Osteoblast (primary cell): ENCODE results near the gene PKP2. TPM values are rescaled to one million over a fixed set of nuclear protein-coding genes. Genes with fewer than 3 reads are reported as not detected.
"Not testable (repeated sequence)": the region's sequence is repeated elsewhere in the genome, so short reads cannot be mapped to it uniquely, and the experiment has no call there.

Experiments used
- DNase-seq: peaks from one replicate; pipeline ENCODE4 v3.0.0; 2011; ENCODE audit warnings: low spot score, mixed read lengths; ENCODE audit not compliant: insufficient read length; ENCODE audit errors: missing footprints
- H2AFZ ChIP-seq: 2 replicates; pipeline ENCODE4 v1.6.0; 2011; ENCODE audit warnings: mild to moderate bottlenecking, low read length
- H3K27ac ChIP-seq: 2 replicates; pipeline ENCODE4 v1.5.1; 2011; ENCODE audit warnings: mild to moderate bottlenecking, low read depth, low read length, moderate library complexity
- H3K27me3 ChIP-seq: 2 replicates; pipeline ENCODE4 v1.6.0; 2012; ENCODE audit warnings: mild to moderate bottlenecking, control low read depth, inconsistent platforms, low read length, moderate library complexity; ENCODE audit not compliant: insufficient read depth
- H3K36me3 ChIP-seq: 2 replicates; pipeline ENCODE4 v1.5.1; 2011; ENCODE audit warnings: mild to moderate bottlenecking, low read length, control low read depth, moderate library complexity; ENCODE audit not compliant: insufficient read depth
- H3K4me1 ChIP-seq: 2 replicates; pipeline ENCODE4 v1.5.1; 2011; ENCODE audit warnings: mild to moderate bottlenecking, low read length, control low read depth, moderate library complexity; ENCODE audit not compliant: insufficient read depth
- H3K4me2 ChIP-seq: 2 replicates; pipeline ENCODE4 v1.6.0; 2011; ENCODE audit warnings: mild to moderate bottlenecking, low read length; ENCODE audit not compliant: insufficient read depth
- H3K4me3 ChIP-seq: fragments of 200-600 bp; sonication (generic); 3 replicates; pipeline ENCODE4 v1.5.1; 2012; ENCODE audit warnings: mild to moderate bottlenecking, low read length, inconsistent platforms; ENCODE audit not compliant: insufficient read depth
- H3K79me2 ChIP-seq: 2 replicates; pipeline ENCODE4 v1.6.0; 2012; ENCODE audit warnings: mild to moderate bottlenecking, low read length, control low read depth, inconsistent platforms; ENCODE audit not compliant: insufficient read depth
- H3K9me3 ChIP-seq: 2 replicates; pipeline ENCODE4 v1.5.1; 2011; ENCODE audit warnings: low read depth, low read length, control low read depth
- H4K20me1 ChIP-seq: 2 replicates; pipeline ENCODE4 v1.6.0; 2012; ENCODE audit warnings: mild to moderate bottlenecking, low read length, control low read depth; ENCODE audit not compliant: insufficient read depth
- CTCF ChIP-seq: IDR thresholded peaks from 2 replicates; pipeline ENCODE4 v1.5.1; 2011; ENCODE audit warnings: mild to moderate bottlenecking, low read depth, low read length, moderate library complexity; ENCODE audit errors: extremely low read depth
- total RNA-seq: library from RNA; depleted of rRNA; stranded (reverse); fragments of >200 nt; gene quantifications from 2 replicates; pipeline ENCODE4 v1.2.3, GENCODE V29; 2012

PKP2 gene
- total RNA-seq, 1 donor = under 0.01 TPM

DNA sequence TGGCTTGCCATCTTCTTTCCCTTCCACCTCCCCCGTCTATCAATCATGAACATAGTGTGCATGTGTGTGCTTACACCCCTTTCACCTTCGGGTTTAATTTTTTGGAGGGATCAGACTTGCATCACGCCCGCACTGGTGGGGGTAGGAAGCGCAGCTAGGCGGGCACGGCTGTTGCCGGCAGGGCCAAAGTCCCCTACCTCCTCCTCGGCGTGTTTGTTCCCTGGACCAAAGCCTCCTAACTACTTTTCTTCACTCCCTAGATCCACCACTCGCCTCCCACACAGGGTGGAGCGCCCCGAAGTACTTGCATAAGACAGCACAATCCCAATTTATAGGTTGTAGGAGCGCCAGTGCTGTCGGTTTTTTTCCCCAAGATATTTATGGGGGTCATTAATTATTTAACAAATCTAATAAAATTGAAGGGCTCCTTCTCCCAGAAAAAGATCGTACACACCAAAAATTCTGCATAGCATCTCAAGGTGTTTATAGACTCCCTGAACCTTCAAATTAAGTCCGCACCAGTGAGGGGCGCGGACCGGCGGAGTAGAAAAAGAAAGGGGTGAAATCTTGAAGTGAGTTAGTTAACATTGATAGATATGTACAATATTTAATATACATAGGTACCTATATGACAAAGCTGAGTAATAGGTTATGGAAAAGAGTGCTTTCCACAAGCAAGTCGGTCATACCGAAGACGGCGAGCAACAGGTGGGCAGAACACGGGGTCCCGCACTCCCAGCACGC is 717 bp downstream of the PKP2 start:
- Histone ChIP-seq H3K4me1 (no peaks in the 10 kb centered on the region), H3K4me3 (no peak overlapping the region), H3K79me2 (no peaks in the 10 kb centered on the region), H4K20me1 (no peaks in the 10 kb centered on the region), H3K4me2 (no peak overlapping the region), H2AFZ (no peak overlapping the region), H3K9me3 (no peaks in the 10 kb centered on the region), H3K27me3 (peaks cover 11% of the 10 kb centered on the region), H3K27ac (no peak overlapping the region), H3K36me3 (no peaks in the 10 kb centered on the region)
- no peak for TF ChIP-seq CTCF
- DNase-seq = peak; percentile 73

DNA sequence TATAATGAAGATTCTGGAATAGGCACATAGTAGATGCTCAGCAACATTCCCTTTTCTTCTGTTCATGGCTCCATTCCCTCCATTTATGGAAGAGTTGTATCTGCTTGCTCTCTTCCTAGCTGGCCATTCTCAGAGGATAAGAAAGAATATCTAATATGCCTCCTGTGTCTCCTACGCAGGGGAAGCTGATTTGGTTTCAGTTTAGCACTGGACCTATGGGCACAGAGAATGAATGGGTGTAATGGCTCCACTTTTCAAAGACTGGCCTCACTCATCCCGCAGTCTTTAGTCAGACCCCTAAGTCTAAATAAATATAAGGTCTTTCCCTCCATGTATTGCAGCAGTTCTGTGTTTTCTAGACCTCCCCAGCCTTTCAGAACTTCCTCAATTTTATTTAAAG is 2.0 kb downstream of the PKP2 start:
- H3K4me1 ChIP-seq = no peaks in the 10 kb centered on the region
- H2AFZ ChIP-seq = no peak overlapping the region
- no peaks in the 10 kb centered on the region for H3K79me2 ChIP-seq
- no peak for DNase-seq
- no peak for TF ChIP-seq CTCF
- H3K36me3 ChIP-seq = no peaks in the 10 kb centered on the region
- H4K20me1 ChIP-seq = no peaks in the 10 kb centered on the region
- H3K27ac ChIP-seq = no peak overlapping the region
- no peaks in the 10 kb centered on the region for H3K9me3 ChIP-seq
- H3K4me3 ChIP-seq = no peak overlapping the region
- H3K4me2 ChIP-seq = no peak overlapping the region
- peaks cover 11% of the 10 kb centered on the region for H3K27me3 ChIP-seq

DNA sequence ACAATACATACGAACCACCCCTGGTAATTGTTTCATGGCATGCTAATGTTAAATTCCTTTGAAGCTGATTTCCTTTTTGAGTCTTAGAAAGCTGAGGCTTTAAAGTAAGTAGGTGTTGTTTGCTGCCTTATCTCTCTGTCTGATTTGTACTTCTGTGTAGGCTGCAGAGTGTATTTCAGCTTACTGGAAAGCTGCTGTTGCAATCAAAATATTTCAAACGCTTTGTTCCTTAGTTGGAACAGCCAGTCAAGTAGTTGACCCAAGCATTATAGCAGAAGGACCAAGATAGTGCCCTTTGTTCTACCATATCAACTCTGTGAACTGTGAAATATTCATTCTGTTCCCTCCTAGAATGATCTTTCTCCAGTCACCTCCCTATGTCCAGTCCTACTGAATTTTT is 3.1 kb downstream of the PKP2 start:
- DNase-seq = no peak
- TF ChIP-seq CTCF = no peak
- Histone ChIP-seq H3K36me3 (no peaks in the 10 kb centered on the region), H3K4me2 (no peak overlapping the region), H2AFZ (no peak overlapping the region), H3K4me1 (no peaks in the 10 kb centered on the region), H3K27ac (no peak overlapping the region), H3K79me2 (no peaks in the 10 kb centered on the region), H3K4me3 (no peak overlapping the region), H3K27me3 (peaks cover 11% of the 10 kb centered on the region), H4K20me1 (no peaks in the 10 kb centered on the region), H3K9me3 (no peaks in the 10 kb centered on the region)

GRCh38 chr12:32893043-32893442 is 3.5 kb downstream of the PKP2 start:
- no peak for DNase-seq
- no peaks in the 10 kb centered on the region for H4K20me1 ChIP-seq
- no peaks in the 10 kb centered on the region for H3K79me2 ChIP-seq
- no peak overlapping the region for H2AFZ ChIP-seq
- no peaks in the 10 kb centered on the region for H3K36me3 ChIP-seq
- no peak overlapping the region for H3K4me2 ChIP-seq
- H3K4me1 ChIP-seq = no peaks in the 10 kb centered on the region
- H3K27ac ChIP-seq = no peak overlapping the region
- TF ChIP-seq CTCF = no peak
- no peak overlapping the region for H3K4me3 ChIP-seq
- peaks cover 11% of the 10 kb centered on the region for H3K27me3 ChIP-seq
- no peaks in the 10 kb centered on the region for H3K9me3 ChIP-seq

GRCh38 chr12:32892369-32892768 is 4.2 kb downstream of the PKP2 start:
- peaks cover 11% of the 10 kb centered on the region for H3K27me3 ChIP-seq
- not testable (repeated sequence) for H3K4me2 ChIP-seq, H4K20me1 ChIP-seq, DNase-seq, H3K9me3 ChIP-seq, H3K4me3 ChIP-seq, H3K36me3 ChIP-seq, H3K4me1 ChIP-seq, H2AFZ ChIP-seq, H3K27ac ChIP-seq, H3K79me2 ChIP-seq
